ENCODE results near the gene MIA2.

GRCh38 chr14:39264057-39264456, 30.3 kb downstream of the MIA2 start:
- TF ChIP-seq CTCF (IDR thresholded peaks at IDR 0.05) (no peak), ZFX (IDR thresholded peaks at IDR 0.05; ENCODE audit: borderline replicate concordance) (no peak)

Data from 22Rv1 (cell line).